ENCODE measurements around the gene RGL2. TPM values are rescaled to one million over a fixed set of nuclear protein-coding genes. Genes with fewer than 3 reads are reported as not detected.
A peak's percentile ranks its signal among the peaks of the same experiment; 100 is the strongest.

Gene RGL2
- polyA plus RNA-seq, 2 of the 4 experiments (the other 2 are of a cell fraction): 11.6 to 13.9 TPM

GRCh38 chr6:33324125-33324524, 25.4 kb upstream of the RGL2 start:
- CTCF ChIA-PET: interaction anchor here (2.4 kb wide), 1 partner anchor 21 kb away, joined by 11 read pairs; no protein-coding TSS in a partner anchor
- 73% methylated on average over 7 of the region's 7 CpGs for WGBS (ENCODE audit: missing lambda C conversion rate)
- DNase-seq (ENCODE audit: low read depth in 1 of 2, low spot score in 1 of 2) (no peak), FAIRE-seq (no peak), ATAC-seq (no peak)
- Histone ChIP-seq H3K4me1 (peaks cover 23% of the 10 kb centered on the region), H3K4me2 (peak overlapping the region; percentile 96), H3K27ac (peak overlapping the region; percentile 70 to 97; a peak in 5 of 6 replicates), H3K4me3 (peak overlapping the region; percentile 51; the same call in 2 of the 3 replicates), H3K9me3 (no peaks in the 10 kb centered on the region)
- POLR2A ChIA-PET: no interaction called here
- no peak for TF ChIP-seq ZSCAN20 (CRISPR knock-in tag; IDR thresholded peaks at IDR 0.05)
- no peak for TF ChIP-seq HOXB5 (CRISPR knock-in tag; IDR thresholded peaks at IDR 0.05)
- TF ChIP-seq CHD2 (IDR thresholded peaks at IDR 0.05; ENCODE audit: low read length, partially characterized antibody): no peak
- TF ChIP-seq NPAS2 (CRISPR knock-in tag; IDR thresholded peaks at IDR 0.05; ENCODE audit: borderline replicate concordance): no peak
- TF ChIP-seq MAFK (IDR thresholded peaks at IDR 0.05; ENCODE audit: partially characterized antibody): no peak
- no peak for TF ChIP-seq KDM5A (IDR thresholded peaks at IDR 0.05)
- TF ChIP-seq JUNB (IDR thresholded peaks at IDR 0.05): no peak
- TF ChIP-seq RARB (CRISPR knock-in tag; IDR thresholded peaks at IDR 0.05): no peak
- TF ChIP-seq TFCP2L1 (CRISPR knock-in tag; IDR thresholded peaks at IDR 0.05): no peak
- no peak for TF ChIP-seq CTCF (IDR thresholded peaks at IDR 0.05)
- TF ChIP-seq, protein P1, sequence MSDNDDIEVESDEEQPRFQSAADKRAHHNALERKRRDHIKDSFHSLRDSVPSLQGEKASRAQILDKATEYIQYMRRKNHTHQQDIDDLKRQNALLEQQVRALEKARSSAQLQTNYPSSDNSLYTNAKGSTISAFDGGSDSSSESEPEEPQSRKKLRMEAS (IDR thresholded peaks at IDR 0.05): no peak
- no peak for TF ChIP-seq POLR2AphosphoS2 (conservative IDR thresholded peaks at IDR 0.05; ENCODE audit: low read length)
- no peak for TF ChIP-seq JUN (IDR thresholded peaks at IDR 0.05)

GRCh38 chr6:33323623-33323948, 24.8 kb upstream of the RGL2 start:
- peak in 1 of 2 experiments; percentile 1; a peak in 1 of 6 replicates for ATAC-seq
- no peak for DNase-seq (ENCODE audit: low read depth in 1 of 2, low spot score in 1 of 2)
- 21% methylated on average over 7 of the region's 12 CpGs for WGBS (ENCODE audit: missing lambda C conversion rate)
- Histone ChIP-seq H3K9me3 (no peaks in the 10 kb centered on the region), H3K4me3 (peak overlapping the region; percentile 51), H3K4me1 (peaks cover 29% of the 10 kb centered on the region), H3K4me2 (peak overlapping the region; percentile 96), H3K27ac (peak overlapping the region; percentile 70 to 97)
- POLR2A ChIA-PET: no interaction called here
- no peak for FAIRE-seq
- TF ChIP-seq EP300 (IDR thresholded peaks at IDR 0.05) (no peak), CBX2 (IDR thresholded peaks at IDR 0.05; ENCODE audit: borderline replicate concordance, low read depth) (no peak), RFX5 (IDR thresholded peaks at IDR 0.05) (no peak), TP53 (CRISPR knock-in tag; IDR thresholded peaks at IDR 0.05) (no peak), KDM1A (IDR thresholded peaks at IDR 0.05; ENCODE audit: low read depth) (no peak), REST (IDR thresholded peaks at IDR 0.05) (peak; percentile 58; the same call in 1 of the 2 replicates), CEBPB (IDR thresholded peaks at IDR 0.05) (no peak)
- TF ChIP-seq, protein P1 (IDR thresholded peaks at IDR 0.05): 0 out of 2 replicates have a peak, but pooled peaks have one; percentile 0
- TF ChIP-seq, protein P2, sequence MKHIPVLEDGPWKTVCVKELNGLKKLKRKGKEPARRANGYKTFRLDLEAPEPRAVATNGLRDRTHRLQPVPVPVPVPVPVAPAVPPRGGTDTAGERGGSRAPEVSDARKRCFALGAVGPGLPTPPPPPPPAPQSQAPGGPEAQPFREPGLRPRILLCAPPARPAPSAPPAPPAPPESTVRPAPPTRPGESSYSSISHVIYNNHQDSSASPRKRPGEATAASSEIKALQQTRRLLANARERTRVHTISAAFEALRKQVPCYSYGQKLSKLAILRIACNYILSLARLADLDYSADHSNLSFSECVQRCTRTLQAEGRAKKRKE (CRISPR knock-in tag; IDR thresholded peaks at IDR 0.05; ENCODE audit: low read depth): no peak
- TF ChIP-seq, protein P3, sequence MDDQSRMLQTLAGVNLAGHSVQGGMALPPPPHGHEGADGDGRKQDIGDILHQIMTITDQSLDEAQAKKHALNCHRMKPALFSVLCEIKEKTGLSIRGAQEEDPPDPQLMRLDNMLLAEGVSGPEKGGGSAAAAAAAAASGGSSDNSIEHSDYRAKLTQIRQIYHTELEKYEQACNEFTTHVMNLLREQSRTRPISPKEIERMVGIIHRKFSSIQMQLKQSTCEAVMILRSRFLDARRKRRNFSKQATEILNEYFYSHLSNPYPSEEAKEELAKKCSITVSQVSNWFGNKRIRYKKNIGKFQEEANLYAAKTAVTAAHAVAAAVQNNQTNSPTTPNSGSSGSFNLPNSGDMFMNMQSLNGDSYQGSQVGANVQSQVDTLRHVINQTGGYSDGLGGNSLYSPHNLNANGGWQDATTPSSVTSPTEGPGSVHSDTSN (IDR thresholded peaks at IDR 0.05): no peak
- CTCF ChIA-PET: no interaction called here

Measured in A549 (cell line).